Nephron progenitor cell (in vitro differentiated cells): ENCODE results near the gene SPATC1L.

Experiments
- DNase-seq: peaks from one replicate; pipeline ENCODE4 v3.0.0; 2021
- H3K27ac Mint-ChIP-seq: 2 replicates; pipeline ENCODE4 v1.8.0; 2021; ENCODE audit warnings: mild to moderate bottlenecking, moderate library complexity, mixed read lengths
- H3K27me3 Mint-ChIP-seq: 2 replicates; pipeline ENCODE4 v1.8.0; 2021; ENCODE audit warnings: mild to moderate bottlenecking, low read depth, mixed read lengths; ENCODE audit not compliant: poor library complexity
- H3K36me3 Mint-ChIP-seq: 2 replicates; pipeline ENCODE4 v1.8.0; 2021; ENCODE audit warnings: low read depth, mixed read lengths
- H3K4me1 Mint-ChIP-seq: 2 replicates; pipeline ENCODE4 v1.8.0; 2021; ENCODE audit warnings: mixed read lengths
- H3K4me3 Mint-ChIP-seq: 2 replicates; pipeline ENCODE4 v1.8.0; 2021; ENCODE audit warnings: mild to moderate bottlenecking, moderate library complexity, mixed read lengths
- H3K9me3 Mint-ChIP-seq: 2 replicates; pipeline ENCODE4 v1.8.0; 2021; ENCODE audit warnings: mild to moderate bottlenecking, moderate library complexity, mixed read lengths
- TF ChIP-seq, protein P1 (sequence below): fragments of 200-600 bp; sonication (generic); IDR thresholded peaks from 2 replicates; pipeline ENCODE4 v1.5.0; 2021; ENCODE audit warnings: antibody characterized with exemption

SPATC1L gene

DNA sequence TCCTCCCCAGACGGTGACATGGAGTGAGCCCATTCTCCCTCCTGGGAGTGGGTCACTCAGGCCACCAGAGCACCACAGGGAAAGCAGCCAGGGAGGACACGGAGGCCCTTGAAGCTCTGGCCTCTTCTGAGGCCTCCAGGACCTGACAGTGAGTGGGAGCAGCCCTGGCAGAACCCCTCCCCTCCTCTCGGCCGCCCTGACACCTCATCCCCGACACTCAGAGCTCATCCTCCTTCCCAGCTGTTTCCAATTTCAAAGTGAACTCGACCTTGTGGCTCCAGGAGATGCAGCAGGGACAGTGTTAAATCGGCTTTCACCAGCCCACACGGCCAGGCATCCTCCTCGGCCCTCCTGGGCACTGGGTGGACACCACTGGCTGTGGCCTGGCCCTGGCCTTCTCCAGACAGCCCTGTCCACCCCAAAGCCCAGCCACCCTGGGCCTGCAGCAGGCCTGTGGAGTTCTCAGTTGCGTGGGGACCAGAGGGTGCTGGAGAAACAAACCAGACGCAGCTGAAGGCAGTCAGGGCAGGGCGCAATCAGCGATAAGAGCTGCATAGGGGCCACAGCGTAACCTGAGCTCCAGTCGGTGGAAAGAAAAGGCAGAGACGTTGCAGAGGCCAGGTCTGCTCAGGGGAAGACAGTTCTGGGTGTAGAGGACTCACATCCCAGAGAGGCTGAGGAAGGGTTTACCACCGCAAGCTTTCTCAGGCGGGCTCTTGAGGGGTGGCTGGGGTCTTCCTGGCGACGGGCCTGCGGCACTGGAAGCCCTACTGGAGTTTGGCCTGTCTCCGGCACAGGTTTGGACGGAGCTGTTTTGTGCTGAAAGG, 55.9 kb downstream of the SPATC1L start:
- Mint-ChIP-seq H3K36me3 (peaks cover 4% of the 10 kb centered on the region), H3K27ac (peak overlapping the region; percentile 94), H3K4me3 (peak overlapping the region; percentile 10), H3K27me3 (no peaks in the 10 kb centered on the region), H3K4me1 (peaks cover 24% of the 10 kb centered on the region), H3K9me3 (no peaks in the 10 kb centered on the region)
- no peak for DNase-seq
- TF ChIP-seq, protein P1, sequence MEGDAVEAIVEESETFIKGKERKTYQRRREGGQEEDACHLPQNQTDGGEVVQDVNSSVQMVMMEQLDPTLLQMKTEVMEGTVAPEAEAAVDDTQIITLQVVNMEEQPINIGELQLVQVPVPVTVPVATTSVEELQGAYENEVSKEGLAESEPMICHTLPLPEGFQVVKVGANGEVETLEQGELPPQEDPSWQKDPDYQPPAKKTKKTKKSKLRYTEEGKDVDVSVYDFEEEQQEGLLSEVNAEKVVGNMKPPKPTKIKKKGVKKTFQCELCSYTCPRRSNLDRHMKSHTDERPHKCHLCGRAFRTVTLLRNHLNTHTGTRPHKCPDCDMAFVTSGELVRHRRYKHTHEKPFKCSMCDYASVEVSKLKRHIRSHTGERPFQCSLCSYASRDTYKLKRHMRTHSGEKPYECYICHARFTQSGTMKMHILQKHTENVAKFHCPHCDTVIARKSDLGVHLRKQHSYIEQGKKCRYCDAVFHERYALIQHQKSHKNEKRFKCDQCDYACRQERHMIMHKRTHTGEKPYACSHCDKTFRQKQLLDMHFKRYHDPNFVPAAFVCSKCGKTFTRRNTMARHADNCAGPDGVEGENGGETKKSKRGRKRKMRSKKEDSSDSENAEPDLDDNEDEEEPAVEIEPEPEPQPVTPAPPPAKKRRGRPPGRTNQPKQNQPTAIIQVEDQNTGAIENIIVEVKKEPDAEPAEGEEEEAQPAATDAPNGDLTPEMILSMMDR: no peak

DNA sequence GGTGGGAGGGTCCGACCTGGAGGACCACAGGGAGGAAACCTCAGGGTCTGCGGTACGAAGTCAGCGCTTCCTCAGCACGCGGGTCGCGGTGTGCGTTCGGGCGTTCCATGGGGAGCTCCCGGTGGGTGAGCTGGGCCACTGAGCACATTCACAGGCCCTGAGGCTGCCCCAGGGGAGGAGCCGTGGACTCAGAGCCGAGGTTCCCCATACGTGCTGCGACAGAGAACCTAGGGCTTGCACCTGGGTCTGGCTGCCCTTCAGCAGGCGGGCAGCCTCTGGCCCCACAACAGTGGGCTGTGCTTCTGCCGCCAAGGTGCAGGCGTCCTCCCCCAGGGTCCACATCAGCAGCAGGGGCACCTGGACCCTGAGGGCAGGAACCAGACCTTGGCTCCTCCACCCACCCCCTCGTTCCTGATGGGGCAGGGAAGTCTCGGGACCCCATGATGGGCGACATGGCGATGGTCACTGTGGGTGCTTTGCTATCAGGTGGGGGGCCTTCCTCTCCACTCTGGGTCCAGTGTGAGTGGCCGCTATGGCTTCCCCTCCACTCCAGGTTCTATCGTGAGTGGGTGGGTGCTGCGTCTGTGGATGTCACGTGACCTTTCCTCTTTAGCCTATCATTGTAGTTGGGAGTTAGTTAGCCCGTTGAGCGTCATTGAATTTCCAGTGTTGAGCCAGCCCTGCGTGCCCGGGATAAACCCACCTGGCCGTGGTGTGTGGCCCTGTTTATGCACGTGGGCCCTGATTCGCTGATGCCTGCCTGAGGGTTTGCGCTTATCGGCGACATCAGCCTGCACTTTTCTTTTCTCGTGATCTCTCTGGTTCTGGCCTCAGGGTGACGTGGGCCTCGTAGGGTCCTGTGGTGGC, 56.8 kb downstream of the SPATC1L start:
- peaks cover 4% of the 10 kb centered on the region for H3K36me3 Mint-ChIP-seq
- DNase-seq: peak; percentile 8
- peaks cover 24% of the 10 kb centered on the region for H3K4me1 Mint-ChIP-seq
- H3K9me3 Mint-ChIP-seq: no peaks in the 10 kb centered on the region
- peaks cover 3% of the 10 kb centered on the region for H3K27me3 Mint-ChIP-seq
- no peak overlapping the region for H3K4me3 Mint-ChIP-seq
- TF ChIP-seq, protein P1: no peak
- peak overlapping the region; percentile 94 for H3K27ac Mint-ChIP-seq

DNA sequence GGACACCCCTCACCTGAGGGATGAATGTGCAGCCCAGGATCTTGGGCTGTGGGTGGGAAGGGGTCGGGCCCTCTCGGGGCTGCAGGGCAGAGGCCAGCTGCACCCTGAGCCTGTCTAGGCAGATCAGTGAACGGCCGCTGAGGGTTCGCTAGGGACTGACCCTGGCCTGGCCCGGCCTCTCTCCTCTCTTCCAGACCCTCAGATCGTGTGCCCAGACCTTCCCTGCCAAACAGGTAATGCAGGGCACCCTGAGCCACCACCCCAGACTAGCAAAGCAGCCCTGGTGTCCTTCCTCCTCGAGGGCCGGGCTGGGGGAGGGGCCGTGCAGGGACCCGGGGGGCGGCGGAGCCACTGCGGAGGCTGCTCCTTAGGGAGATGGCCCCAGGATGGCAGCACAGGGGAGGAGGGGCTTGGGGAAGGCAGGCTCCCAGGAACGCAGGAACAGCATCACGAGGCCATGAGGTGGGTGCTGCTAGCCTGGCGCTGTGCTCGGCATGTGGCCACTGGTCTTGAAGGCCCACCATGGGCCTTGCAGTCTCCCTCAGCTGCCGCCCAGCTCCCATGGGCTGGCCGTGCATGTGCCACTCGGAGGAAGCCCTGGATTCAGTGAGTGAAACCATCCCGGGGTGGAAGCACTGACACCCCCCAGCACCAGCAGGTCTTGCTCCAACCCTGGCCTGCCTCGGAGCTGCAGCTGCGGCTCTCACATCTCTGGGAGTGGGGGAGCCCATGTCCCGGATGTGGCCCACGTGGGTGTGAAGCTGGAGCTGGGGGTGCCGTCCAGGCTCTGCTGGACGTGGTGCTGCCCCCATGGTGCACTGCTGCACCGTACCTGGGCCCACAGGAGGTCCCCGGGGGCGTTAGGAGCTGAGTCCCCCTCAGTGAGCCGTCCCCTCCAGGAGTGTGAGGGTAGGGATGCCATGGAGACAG, 57.7 kb downstream of the SPATC1L start:
- Mint-ChIP-seq H3K36me3 (peaks cover 9% of the 10 kb centered on the region), H3K4me1 (peaks cover 24% of the 10 kb centered on the region), H3K27me3 (peaks cover 3% of the 10 kb centered on the region), H3K9me3 (no peaks in the 10 kb centered on the region), H3K4me3 (no peak overlapping the region), H3K27ac (no peak overlapping the region)
- TF ChIP-seq, protein P1: no peak
- peak; percentile 2 for DNase-seq

DNA sequence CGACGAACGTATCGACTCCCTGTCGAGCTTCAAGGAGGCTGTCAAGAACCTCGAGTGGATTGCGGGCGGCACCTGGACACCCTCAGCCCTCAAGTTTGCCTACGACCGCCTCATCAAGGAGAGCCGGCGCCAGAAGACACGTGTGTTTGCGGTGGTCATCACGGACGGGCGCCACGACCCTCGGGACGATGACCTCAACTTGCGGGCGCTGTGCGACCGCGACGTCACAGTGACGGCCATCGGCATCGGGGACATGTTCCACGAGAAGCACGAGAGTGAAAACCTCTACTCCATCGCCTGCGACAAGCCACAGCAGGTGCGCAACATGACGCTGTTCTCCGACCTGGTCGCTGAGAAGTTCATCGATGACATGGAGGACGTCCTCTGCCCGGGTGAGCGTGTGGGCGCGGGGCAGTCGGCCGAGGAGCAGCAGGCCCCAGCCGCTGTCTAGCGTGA, 58.4 kb downstream of the SPATC1L start:
- H3K36me3 Mint-ChIP-seq: peaks cover 9% of the 10 kb centered on the region
- peaks cover 24% of the 10 kb centered on the region for H3K4me1 Mint-ChIP-seq
- H3K27me3 Mint-ChIP-seq: peaks cover 3% of the 10 kb centered on the region
- DNase-seq: no peak
- H3K4me3 Mint-ChIP-seq: no peak overlapping the region
- H3K9me3 Mint-ChIP-seq: no peaks in the 10 kb centered on the region
- no peak overlapping the region for H3K27ac Mint-ChIP-seq
- TF ChIP-seq, protein P1: no peak
